HCT116 (cell line): Measurements from ENCODE around the gene ZNF585A.

Experiments
- ATF3 ChIP-seq: IDR thresholded peaks from 2 replicates; pipeline ENCODE4 v1.6.1; 2012
- CTCF ChIP-seq, 3 experiments: fragments of 200-600 bp in 1 of 3; sonication (generic) in 1 of 3; IDR thresholded peaks in 2 of 3; conservative IDR thresholded peaks in 1 of 3; 2 replicates each; pipeline ENCODE4 v1.5.1; 2012 to 2017; ENCODE audit warnings: low read depth in 2 of 3, low read length in 2 of 3, antibody characterized with exemption in 1 of 3, borderline replicate concordance in 1 of 3, control low read depth in 1 of 3, mild to moderate bottlenecking in 1 of 3, mixed read lengths in 1 of 3, mixed run types in 1 of 3, moderate library complexity in 1 of 3; ENCODE audit not compliant: insufficient read depth in 1 of 3
- EGR1 ChIP-seq: IDR thresholded peaks from 2 replicates; pipeline ENCODE4 v1.6.1; 2012; ENCODE audit warnings: low read depth
- ELF1 ChIP-seq: IDR thresholded peaks from 2 replicates; pipeline ENCODE4 v1.6.1; 2012; ENCODE audit warnings: low read depth, borderline replicate concordance
- EZH2phosphoT487 ChIP-seq: fragments of 200-600 bp; IDR thresholded peaks from 2 replicates; pipeline ENCODE4 v1.6.1; 2018; ENCODE audit warnings: antibody characterized with exemption, borderline replicate concordance
- JUND ChIP-seq: IDR thresholded peaks from 2 replicates; pipeline ENCODE4 v1.6.1; 2012
- POLR2A ChIP-seq: IDR thresholded peaks from 2 replicates; pipeline ENCODE4 v1.7.0; 2011; ENCODE audit warnings: borderline replicate concordance; ENCODE audit not compliant: insufficient read depth, insufficient read length; ENCODE audit errors: extremely low read depth
- POLR2AphosphoS5 ChIP-seq: IDR thresholded peaks from 2 replicates; pipeline ENCODE4 v1.6.1; 2011; ENCODE audit warnings: mild to moderate bottlenecking, low read depth, low read length, moderate library complexity
- REST ChIP-seq: IDR thresholded peaks from 2 replicates; pipeline ENCODE4 v1.6.1; 2012; ENCODE audit warnings: low read depth
- TCF7L2 ChIP-seq: IDR thresholded peaks from 2 replicates; pipeline ENCODE4 v1.7.0; 2011; ENCODE audit warnings: borderline replicate concordance, inconsistent platforms; ENCODE audit not compliant: insufficient read depth, insufficient read length; ENCODE audit errors: extremely low read depth
- YY1 ChIP-seq: IDR thresholded peaks from 2 replicates; pipeline ENCODE4 v1.6.1; 2011; ENCODE audit warnings: low read length, low read depth, moderate library complexity, mild to moderate bottlenecking; ENCODE audit not compliant: insufficient replicate concordance; ENCODE audit errors: extremely low read depth
- ZBTB33 ChIP-seq: IDR thresholded peaks from 2 replicates; pipeline ENCODE4 v1.6.1; 2011; ENCODE audit warnings: mild to moderate bottlenecking, low read length, moderate library complexity; ENCODE audit not compliant: insufficient replicate concordance; ENCODE audit errors: extremely low read depth
- ZNF274 ChIP-seq: fragments of 200-500 bp; sonication (Bioruptor generic); IDR thresholded peaks from 2 replicates; pipeline ENCODE4 v1.6.1; 2014; ENCODE audit warnings: mild to moderate bottlenecking, low read depth, low read length, inconsistent platforms

- TF ChIP-seq POLR2AphosphoS5 (peak; percentile 57), ZNF274 (no peak), YY1 (peak; percentile 99), CTCF (IDR thresholded peaks at IDR 0.05 in 2 of 3, conservative IDR thresholded peaks at IDR 0.05 in 1 of 3; ENCODE audit: borderline replicate concordance in 1 of 3, insufficient read depth in 1 of 3, low read depth in 2 of 3, low read length in 2 of 3) (peak in 1 of 3 experiments; percentile 8; a peak in 1 of 6 replicates), REST (no peak), ELF1 (peak; percentile 51), EGR1 (peak; percentile 75), ATF3 (no peak), POLR2A (no peak), EZH2phosphoT487 (no peak), ZBTB33 (no peak), JUND (no peak), TCF7L2 (no peak)
These were observed at the start of gene ZNF585A for GRCh38 chr19:37172368-37173366.
